ENCODE data around the gene PLCXD3.

Gene PLCXD3

GRCh38 chr5:41433552-41434181 is 76.7 kb downstream of the PLCXD3 start (continued):
- TF ChIP-seq CSRNP3 (CRISPR knock-in tag; IDR thresholded peaks at IDR 0.05) (no peak), BACH2 (CRISPR knock-in tag; IDR thresholded peaks at IDR 0.05; ENCODE audit: borderline replicate concordance) (no peak), ZC3H10 (CRISPR knock-in tag; IDR thresholded peaks at IDR 0.05) (no peak), ARNTL (CRISPR knock-in tag; IDR thresholded peaks at IDR 0.05; ENCODE audit: borderline replicate concordance, low read depth) (no peak), ZFP30 (CRISPR knock-in tag; IDR thresholded peaks at IDR 0.05) (no peak), ZNF70 (CRISPR knock-in tag; IDR thresholded peaks at IDR 0.05) (no peak), TOX (CRISPR knock-in tag; IDR thresholded peaks at IDR 0.05; ENCODE audit: borderline replicate concordance) (no peak), RARB (CRISPR knock-in tag; IDR thresholded peaks at IDR 0.05) (no peak), SNAI2 (CRISPR knock-in tag; IDR thresholded peaks at IDR 0.05) (no peak), ISL1 (CRISPR knock-in tag; IDR thresholded peaks at IDR 0.05) (no peak), TCF4 (CRISPR knock-in tag; IDR thresholded peaks at IDR 0.05; ENCODE audit: borderline replicate concordance) (no peak), ZFP3 (CRISPR knock-in tag; IDR thresholded peaks at IDR 0.05) (no peak), CREB5 (CRISPR knock-in tag; IDR thresholded peaks at IDR 0.05; ENCODE audit: low read depth) (no peak)

GRCh38 chr5:41432481-41433253 is 77.7 kb downstream of the PLCXD3 start:
- no peak for TF ChIP-seq TOX (CRISPR knock-in tag; IDR thresholded peaks at IDR 0.05; ENCODE audit: borderline replicate concordance)
- no peak for TF ChIP-seq OSR1 (CRISPR knock-in tag; IDR thresholded peaks at IDR 0.05)
- no peak for TF ChIP-seq TCF4 (CRISPR knock-in tag; IDR thresholded peaks at IDR 0.05; ENCODE audit: borderline replicate concordance)
- ATAC-seq = no peak

GRCh38 chr5:41427505-41427904 is 82.9 kb downstream of the PLCXD3 start:
- TF ChIP-seq TCF4 (CRISPR knock-in tag; IDR thresholded peaks at IDR 0.05; ENCODE audit: borderline replicate concordance) (no peak), ZFP3 (CRISPR knock-in tag; IDR thresholded peaks at IDR 0.05) (no peak), PPARA (CRISPR knock-in tag; IDR thresholded peaks at IDR 0.05; ENCODE audit: borderline replicate concordance) (no peak), GLIS3 (CRISPR knock-in tag; IDR thresholded peaks at IDR 0.05) (no peak), ARNTL (CRISPR knock-in tag; IDR thresholded peaks at IDR 0.05; ENCODE audit: borderline replicate concordance, low read depth) (no peak), ZNF70 (CRISPR knock-in tag; IDR thresholded peaks at IDR 0.05) (no peak), BACH2 (CRISPR knock-in tag; IDR thresholded peaks at IDR 0.05; ENCODE audit: borderline replicate concordance) (no peak), ZNF565 (CRISPR knock-in tag; conservative IDR thresholded peaks at IDR 0.05; ENCODE audit: low read depth) (no peak), CSDC2 (CRISPR knock-in tag; IDR thresholded peaks at IDR 0.05) (no peak), ZNF8 (CRISPR knock-in tag; IDR thresholded peaks at IDR 0.05) (no peak), POU6F1 (CRISPR knock-in tag; IDR thresholded peaks at IDR 0.05; ENCODE audit: borderline replicate concordance, low read depth) (no peak), RARB (CRISPR knock-in tag; IDR thresholded peaks at IDR 0.05) (no peak), ISL1 (CRISPR knock-in tag; IDR thresholded peaks at IDR 0.05) (no peak), OSR1 (CRISPR knock-in tag; IDR thresholded peaks at IDR 0.05) (no peak), PATZ1 (CRISPR knock-in tag; IDR thresholded peaks at IDR 0.05; ENCODE audit: borderline replicate concordance) (no peak), ZC3H10 (CRISPR knock-in tag; IDR thresholded peaks at IDR 0.05) (no peak), SNAI2 (CRISPR knock-in tag; IDR thresholded peaks at IDR 0.05) (no peak)
- no peak for ATAC-seq
